Gastroesophageal sphincter (tissue), 3 donors: ENCODE data around the gene BAZ2B.

Experiments
- EP300 ChIP-seq: sonication (generic); formaldehyde crosslinking; IDR thresholded peaks from one replicate; pipeline ENCODE4 v1.6.1; 2017; ENCODE audit warnings: antibody characterized with exemption, mild to moderate bottlenecking
- POLR2A ChIP-seq, 2 donors: fragments of 450-650 bp; IDR thresholded peaks; one replicate each; pipeline ENCODE4 v1.6.1; 2017; ENCODE audit warnings: antibody characterized with exemption in 2 of 2, mild to moderate bottlenecking in 2 of 2, moderate library complexity in 1 of 2
- POLR2AphosphoS5 ChIP-seq: sonication (generic); formaldehyde crosslinking; IDR thresholded peaks from one replicate; pipeline ENCODE4 v1.6.1; 2017; ENCODE audit warnings: antibody characterized with exemption
- TF ChIP-seq, protein P1 (sequence below), 4 experiments: fragments of 200-600 bp in 2 of 4; fragments of 450-650 bp in 2 of 4; sonication (generic) in 1 of 4; IDR thresholded peaks; one replicate each; pipeline ENCODE4 v1.5.1; 2017 to 2019; ENCODE audit warnings: antibody characterized with exemption in 4 of 4, mild to moderate bottlenecking in 2 of 4, moderate library complexity in 2 of 4

DNA sequence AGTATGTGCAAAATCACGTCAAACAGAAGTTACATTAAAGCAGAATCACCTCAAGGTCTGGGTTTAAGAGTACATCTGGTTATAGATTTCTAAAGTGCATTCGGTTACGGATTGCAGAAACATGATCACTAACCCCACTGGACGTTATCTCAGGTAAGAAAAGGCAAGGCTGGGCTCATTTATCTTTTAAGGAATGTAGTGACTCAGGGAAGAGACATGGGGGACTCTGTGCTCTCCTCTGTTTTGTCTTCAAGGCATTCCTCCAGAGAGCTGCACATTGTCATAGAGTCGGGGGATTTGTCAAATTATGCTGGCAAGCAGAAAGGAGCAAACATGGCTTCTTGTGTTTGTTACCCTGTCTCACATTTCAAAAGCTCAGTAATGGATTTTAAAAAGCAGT is 344.2 kb downstream of the BAZ2B start:
- TF ChIP-seq POLR2AphosphoS5 (no peak), EP300 (no peak), POLR2A (IDR thresholded peaks at IDR 0.05) (no peak)
- TF ChIP-seq, protein P1, sequence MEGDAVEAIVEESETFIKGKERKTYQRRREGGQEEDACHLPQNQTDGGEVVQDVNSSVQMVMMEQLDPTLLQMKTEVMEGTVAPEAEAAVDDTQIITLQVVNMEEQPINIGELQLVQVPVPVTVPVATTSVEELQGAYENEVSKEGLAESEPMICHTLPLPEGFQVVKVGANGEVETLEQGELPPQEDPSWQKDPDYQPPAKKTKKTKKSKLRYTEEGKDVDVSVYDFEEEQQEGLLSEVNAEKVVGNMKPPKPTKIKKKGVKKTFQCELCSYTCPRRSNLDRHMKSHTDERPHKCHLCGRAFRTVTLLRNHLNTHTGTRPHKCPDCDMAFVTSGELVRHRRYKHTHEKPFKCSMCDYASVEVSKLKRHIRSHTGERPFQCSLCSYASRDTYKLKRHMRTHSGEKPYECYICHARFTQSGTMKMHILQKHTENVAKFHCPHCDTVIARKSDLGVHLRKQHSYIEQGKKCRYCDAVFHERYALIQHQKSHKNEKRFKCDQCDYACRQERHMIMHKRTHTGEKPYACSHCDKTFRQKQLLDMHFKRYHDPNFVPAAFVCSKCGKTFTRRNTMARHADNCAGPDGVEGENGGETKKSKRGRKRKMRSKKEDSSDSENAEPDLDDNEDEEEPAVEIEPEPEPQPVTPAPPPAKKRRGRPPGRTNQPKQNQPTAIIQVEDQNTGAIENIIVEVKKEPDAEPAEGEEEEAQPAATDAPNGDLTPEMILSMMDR (IDR thresholded peaks at IDR 0.05) = no peak
